Ovary (tissue), 3 donors: ENCODE results near the gene TM9SF1.

Experiments
- POLR2A ChIP-seq: fragments of 450-650 bp; IDR thresholded peaks from one replicate; pipeline ENCODE4 v1.6.1; 2017; ENCODE audit warnings: antibody characterized with exemption, mild to moderate bottlenecking, moderate library complexity
- TF ChIP-seq, protein P1 (sequence below), 3 donors: fragments of 450-650 bp in 2 of 3; fragments of 200-600 bp in 1 of 3; IDR thresholded peaks; one replicate each; pipeline versions ENCODE4 v1.5.1 to v1.8.0; 2016 to 2022; ENCODE audit warnings: antibody characterized with exemption in 3 of 3, mild to moderate bottlenecking in 1 of 3
- donor health status: DM: no; HTN: no; CAD: no.

DNA sequence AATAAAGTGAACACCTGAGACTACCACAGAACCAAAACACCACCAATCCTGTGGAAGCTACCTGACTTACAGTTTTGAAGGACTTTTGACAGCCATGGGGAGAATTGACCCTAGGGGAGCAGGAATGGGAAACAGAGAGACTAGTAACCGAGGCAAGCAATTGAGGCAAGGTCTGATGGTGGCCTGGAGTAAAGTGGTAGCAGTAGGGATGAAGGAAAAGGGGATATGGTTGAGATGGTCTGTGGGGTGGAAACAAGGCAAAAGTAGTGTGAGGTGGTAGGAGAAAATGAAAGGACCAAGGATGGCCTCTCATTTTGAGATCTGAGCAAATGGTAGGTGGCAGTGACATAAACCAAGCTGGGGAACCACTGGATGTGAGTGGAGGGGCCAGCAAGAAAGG, 38.4 kb downstream of the TM9SF1 start:
- TF ChIP-seq, protein P1, sequence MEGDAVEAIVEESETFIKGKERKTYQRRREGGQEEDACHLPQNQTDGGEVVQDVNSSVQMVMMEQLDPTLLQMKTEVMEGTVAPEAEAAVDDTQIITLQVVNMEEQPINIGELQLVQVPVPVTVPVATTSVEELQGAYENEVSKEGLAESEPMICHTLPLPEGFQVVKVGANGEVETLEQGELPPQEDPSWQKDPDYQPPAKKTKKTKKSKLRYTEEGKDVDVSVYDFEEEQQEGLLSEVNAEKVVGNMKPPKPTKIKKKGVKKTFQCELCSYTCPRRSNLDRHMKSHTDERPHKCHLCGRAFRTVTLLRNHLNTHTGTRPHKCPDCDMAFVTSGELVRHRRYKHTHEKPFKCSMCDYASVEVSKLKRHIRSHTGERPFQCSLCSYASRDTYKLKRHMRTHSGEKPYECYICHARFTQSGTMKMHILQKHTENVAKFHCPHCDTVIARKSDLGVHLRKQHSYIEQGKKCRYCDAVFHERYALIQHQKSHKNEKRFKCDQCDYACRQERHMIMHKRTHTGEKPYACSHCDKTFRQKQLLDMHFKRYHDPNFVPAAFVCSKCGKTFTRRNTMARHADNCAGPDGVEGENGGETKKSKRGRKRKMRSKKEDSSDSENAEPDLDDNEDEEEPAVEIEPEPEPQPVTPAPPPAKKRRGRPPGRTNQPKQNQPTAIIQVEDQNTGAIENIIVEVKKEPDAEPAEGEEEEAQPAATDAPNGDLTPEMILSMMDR (IDR thresholded peaks at IDR 0.05), result no peak
- no peak for TF ChIP-seq POLR2A
